GM23248 (cell line): ENCODE data around the gene PATJ.

Experiments used
- EZH2 ChIP-seq: fragments of 200-600 bp; sonication (generic); IDR thresholded peaks from 2 replicates; pipeline ENCODE4 v1.6.1; 2018; ENCODE audit warnings: antibody characterized with exemption, mild to moderate bottlenecking; ENCODE audit not compliant: insufficient read depth, poor library complexity, severe bottlenecking
- EZH2phosphoT487 ChIP-seq: fragments of 200-600 bp; sonication (generic); IDR thresholded peaks from 2 replicates; pipeline ENCODE4 v1.6.1; 2018; ENCODE audit warnings: antibody characterized with exemption, moderate library complexity, mild to moderate bottlenecking, low read depth; ENCODE audit not compliant: insufficient read depth

DNA sequence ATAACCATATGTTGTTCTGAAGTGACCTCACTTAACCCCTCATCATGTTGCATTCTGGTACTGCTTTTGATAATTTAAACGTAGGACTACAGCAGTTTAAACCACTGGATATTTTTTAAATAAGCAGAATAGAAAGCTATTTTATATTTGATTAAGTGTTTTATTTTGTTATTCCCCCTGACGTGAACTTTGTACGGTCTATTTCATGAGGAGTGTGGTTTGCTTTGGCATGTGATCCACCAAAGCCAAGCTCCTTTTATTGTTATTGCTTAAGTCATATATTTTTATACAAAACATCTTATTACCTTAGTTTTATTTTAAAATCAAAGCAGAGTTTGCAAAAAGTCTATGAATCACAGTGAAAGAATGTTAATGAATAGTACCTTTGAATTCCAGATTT lies 351.0 kb downstream of the PATJ start:
- TF ChIP-seq EZH2 (no peak), EZH2phosphoT487 (no peak)
